H9 (cell line): ENCODE results near the gene FSTL4. TPM values are rescaled to one million over a fixed set of nuclear protein-coding genes. Genes with fewer than 3 reads are reported as not detected.

Experiments
- DNase-seq: peaks from one replicate; pipeline ENCODE4 v3.0.0-alpha.2; 2017
- H2AFZ ChIP-seq: one replicate; pipeline ENCODE4 v1.6.1; 2013; ENCODE audit warnings: mild to moderate bottlenecking, low read length, control low read depth, moderate library complexity
- H2AK5ac ChIP-seq: 2 replicates; pipeline ENCODE4 v1.6.1; 2013; ENCODE audit warnings: low read length, control low read depth, mixed read lengths; ENCODE audit not compliant: insufficient read length
- H2BK120ac ChIP-seq: one replicate; pipeline ENCODE4 v1.6.1; 2013; ENCODE audit warnings: low read depth, mild to moderate bottlenecking, low read length, control low read depth, inconsistent platforms; ENCODE audit not compliant: poor library complexity, severe bottlenecking
- H2BK12ac ChIP-seq: 2 replicates; pipeline ENCODE4 v1.6.1; 2013; ENCODE audit warnings: low read length, control low read depth, mixed read lengths, low read depth; ENCODE audit not compliant: insufficient read length
- H2BK15ac ChIP-seq: 2 replicates; pipeline ENCODE4 v1.6.1; 2013; ENCODE audit warnings: low read depth, low read length, control low read depth
- H2BK20ac ChIP-seq: one replicate; pipeline ENCODE4 v1.6.1; 2013; ENCODE audit warnings: low read depth, mild to moderate bottlenecking, low read length, control low read depth, inconsistent platforms; ENCODE audit not compliant: poor library complexity, severe bottlenecking
- H2BK5ac ChIP-seq: 2 replicates; pipeline ENCODE4 v1.6.1; 2013; ENCODE audit warnings: low read length, control low read depth, mixed read lengths; ENCODE audit not compliant: insufficient read length
- H3K14ac ChIP-seq: 2 replicates; pipeline ENCODE4 v1.6.1; 2013; ENCODE audit warnings: low read length, control low read depth; ENCODE audit not compliant: insufficient read depth
- H3K18ac ChIP-seq: 2 replicates; pipeline ENCODE4 v1.6.1; 2013; ENCODE audit warnings: low read depth, mild to moderate bottlenecking, mixed read lengths, low read length, control low read depth; ENCODE audit not compliant: insufficient read length
- H3K23ac ChIP-seq: 2 replicates; pipeline ENCODE4 v1.6.1; 2013; ENCODE audit warnings: low read length, control low read depth, mixed read lengths, low read depth; ENCODE audit not compliant: insufficient read length
- H3K23me2 ChIP-seq: 2 replicates; pipeline ENCODE4 v1.6.1; 2013; ENCODE audit warnings: low read depth, mild to moderate bottlenecking, mixed read lengths, low read length, control low read depth; ENCODE audit not compliant: insufficient read length, poor library complexity, severe bottlenecking
- H3K27ac ChIP-seq: 2 replicates; pipeline ENCODE4 v1.5.1; 2013; ENCODE audit warnings: low read length, control low read depth, mixed read lengths, low read depth; ENCODE audit not compliant: insufficient read length
- H3K27me3 ChIP-seq: 2 replicates; pipeline ENCODE4 v1.6.1; 2013; ENCODE audit warnings: low read length, control low read depth, inconsistent platforms; ENCODE audit not compliant: insufficient read depth
- H3K4ac ChIP-seq: 2 replicates; pipeline ENCODE4 v1.6.1; 2013; ENCODE audit warnings: low read depth, mild to moderate bottlenecking, control low read depth, inconsistent platforms, low read length, moderate library complexity
- H3K4me1 ChIP-seq: 2 replicates; pipeline ENCODE4 v1.6.1; 2013; ENCODE audit warnings: low read length, control low read depth, inconsistent platforms; ENCODE audit not compliant: insufficient read depth
- H3K4me2 ChIP-seq: 2 replicates; pipeline ENCODE4 v1.6.1; 2013; ENCODE audit warnings: low read length, control low read depth, mixed read lengths; ENCODE audit not compliant: insufficient read length, insufficient read depth
- H3K56ac ChIP-seq: 2 replicates; pipeline ENCODE4 v1.6.1; 2013; ENCODE audit warnings: low read depth, mild to moderate bottlenecking, mixed read lengths, low read length, control low read depth; ENCODE audit not compliant: insufficient read length
- H3K79me1 ChIP-seq: 2 replicates; pipeline ENCODE4 v1.6.1; 2013; ENCODE audit warnings: low read depth, mild to moderate bottlenecking, moderate library complexity, low read length, control low read depth, inconsistent platforms; ENCODE audit not compliant: insufficient read depth, poor library complexity, severe bottlenecking
- H3K79me2 ChIP-seq: 2 replicates; pipeline ENCODE4 v1.6.1; 2013; ENCODE audit warnings: low read length, control low read depth, inconsistent platforms; ENCODE audit not compliant: insufficient read depth
- H3K9ac ChIP-seq: 2 replicates; pipeline ENCODE4 v1.6.1; 2013; ENCODE audit warnings: low read length, control low read depth, mixed read lengths; ENCODE audit not compliant: insufficient read length; ENCODE audit errors: extremely low read depth
- H3K9me3 ChIP-seq: one replicate; pipeline ENCODE4 v1.6.1; 2013; ENCODE audit warnings: low read depth, low read length, inconsistent platforms; ENCODE audit not compliant: control insufficient read depth
- H3T11ph ChIP-seq: one replicate; pipeline ENCODE4 v1.6.1; 2013; ENCODE audit warnings: mild to moderate bottlenecking, low read length, control low read depth, inconsistent platforms
- H4K20me1 ChIP-seq: one replicate; pipeline ENCODE4 v1.6.1; 2013; ENCODE audit not compliant: control insufficient read depth, insufficient read length, insufficient read depth
- H4K5ac ChIP-seq: 2 replicates; pipeline ENCODE4 v1.6.1; 2013; ENCODE audit warnings: low read depth, mild to moderate bottlenecking, mixed read lengths, low read length, control low read depth; ENCODE audit not compliant: insufficient read length
- H4K8ac ChIP-seq: replicated peaks from 2 replicates; pipeline ENCODE4 v1.6.1; 2013; ENCODE audit warnings: low read length, control low read depth, mixed read lengths, low read depth; ENCODE audit not compliant: insufficient read length
- H4K91ac ChIP-seq: 2 replicates; pipeline ENCODE4 v1.6.1; 2013; ENCODE audit warnings: low read depth, mild to moderate bottlenecking, moderate library complexity, mixed read lengths, low read length, control low read depth; ENCODE audit not compliant: insufficient read length
- H3K27ac Mint-ChIP-seq, 3 experiments: 2 replicates in 2 of 3; 3 replicates in 1 of 3; pipeline ENCODE4 v1.8.0; 2020 to 2021; ENCODE audit warnings: mixed read lengths in 3 of 3, mild to moderate bottlenecking in 1 of 3, moderate library complexity in 1 of 3
- H3K27me3 Mint-ChIP-seq: 2 replicates; pipeline ENCODE4 v1.8.0; 2021; ENCODE audit warnings: low read depth, mild to moderate bottlenecking, moderate library complexity, mixed read lengths
- H3K36me3 Mint-ChIP-seq, 3 experiments: 2 replicates in 2 of 3; 3 replicates in 1 of 3; pipeline ENCODE4 v1.8.0; 2020 to 2021; ENCODE audit warnings: low read depth in 3 of 3, mixed read lengths in 3 of 3; ENCODE audit not compliant: insufficient read depth in 1 of 3
- H3K4me1 Mint-ChIP-seq, 2 experiments: 2 replicates each; pipeline ENCODE4 v1.8.0; 2020; ENCODE audit warnings: mixed read lengths in 2 of 2
- H3K4me3 Mint-ChIP-seq, 2 experiments: 2 replicates in 1 of 2; 3 replicates in 1 of 2; pipeline ENCODE4 v1.8.0; 2020 to 2021; ENCODE audit warnings: mild to moderate bottlenecking in 2 of 2, mixed read lengths in 2 of 2, moderate library complexity in 1 of 2
- H3K9me3 Mint-ChIP-seq, 2 experiments: 2 replicates in 1 of 2; 3 replicates in 1 of 2; pipeline ENCODE4 v1.8.0; 2020; ENCODE audit warnings: mild to moderate bottlenecking in 2 of 2, mixed read lengths in 2 of 2, moderate library complexity in 1 of 2
- CTCF ChIP-seq: fragments of 200-600 bp; sonication (generic); conservative IDR thresholded peaks from 3 replicates; pipeline ENCODE4 v1.8.0; 2021; ENCODE audit warnings: antibody characterized with exemption, mild to moderate bottlenecking
- WGBS: extraction: QIAGEN DNeasy Blood & Tissue Kit; methylation state at CpG from one replicate; pipeline ENCODE4 v1.1.7; 2013; ENCODE audit warnings: missing lambda C conversion rate, low lambda C conversion rate, mixed read lengths; ENCODE audit not compliant: insufficient read length; ENCODE audit errors: extremely low coverage; 5-methylcytosine and 5-hydroxymethylcytosine counted together
- total RNA-seq: library from RNA; stranded (reverse); gene quantifications from 2 replicates; pipeline ENCODE4 v1.2.1, GENCODE V29; 2021

FSTL4 gene
- total RNA-seq, 1 experiment from 2014 or later, result 5.7 TPM

GRCh38 chr5:133431326-133431865, 180.9 kb downstream of the FSTL4 start:
- Mint-ChIP-seq H3K36me3 (no peaks in the 10 kb centered on the region), H3K4me3 (no peak overlapping the region), H3K27me3 (peaks cover 19% of the 10 kb centered on the region), H3K9me3 (no peaks in the 10 kb centered on the region; a peak in 1 of 5 replicates), H3K4me1 (peaks cover 22 to 23% of the 10 kb centered on the region in 2 experiments), H3K27ac (no peak overlapping the region)
- Histone ChIP-seq H3K56ac (no peak overlapping the region), H3K23ac (no peak overlapping the region), H3K14ac (no peak overlapping the region), H2AK5ac (no peak overlapping the region), H2BK12ac (no peak overlapping the region), H4K5ac (no peak overlapping the region), H2AFZ (no peak overlapping the region), H3K4me1 (peaks cover 9% of the 10 kb centered on the region), H2BK15ac (no peak overlapping the region), H3K23me2 (no peaks in the 10 kb centered on the region), H4K8ac (no peak overlapping the region), H4K91ac (no peak overlapping the region), H2BK5ac (no peak overlapping the region), H3K4me2 (no peak overlapping the region), H3K27me3 (no peaks in the 10 kb centered on the region), H3T11ph (no peak overlapping the region), H3K9ac (no peak overlapping the region), H4K20me1 (peaks cover 2% of the 10 kb centered on the region), H3K18ac (no peak overlapping the region), H2BK20ac (no peak overlapping the region), H3K79me2 (no peaks in the 10 kb centered on the region), H3K9me3 (no peaks in the 10 kb centered on the region), H3K27ac (no peak overlapping the region), H3K4ac (no peak overlapping the region), H2BK120ac (no peak overlapping the region), H3K79me1 (no peaks in the 10 kb centered on the region)
- WGBS, result no CpG with 5 or more reads among the region's 2 CpGs
- no peak for DNase-seq
- no peak for TF ChIP-seq CTCF
